ENCODE data around the gene CNTFR.
"Not testable (repeated sequence)": the region's sequence is repeated elsewhere in the genome, so short reads cannot be mapped to it uniquely, and the experiment has no call there.

Gene CNTFR, protein sequence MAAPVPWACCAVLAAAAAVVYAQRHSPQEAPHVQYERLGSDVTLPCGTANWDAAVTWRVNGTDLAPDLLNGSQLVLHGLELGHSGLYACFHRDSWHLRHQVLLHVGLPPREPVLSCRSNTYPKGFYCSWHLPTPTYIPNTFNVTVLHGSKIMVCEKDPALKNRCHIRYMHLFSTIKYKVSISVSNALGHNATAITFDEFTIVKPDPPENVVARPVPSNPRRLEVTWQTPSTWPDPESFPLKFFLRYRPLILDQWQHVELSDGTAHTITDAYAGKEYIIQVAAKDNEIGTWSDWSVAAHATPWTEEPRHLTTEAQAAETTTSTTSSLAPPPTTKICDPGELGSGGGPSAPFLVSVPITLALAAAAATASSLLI

DNA sequence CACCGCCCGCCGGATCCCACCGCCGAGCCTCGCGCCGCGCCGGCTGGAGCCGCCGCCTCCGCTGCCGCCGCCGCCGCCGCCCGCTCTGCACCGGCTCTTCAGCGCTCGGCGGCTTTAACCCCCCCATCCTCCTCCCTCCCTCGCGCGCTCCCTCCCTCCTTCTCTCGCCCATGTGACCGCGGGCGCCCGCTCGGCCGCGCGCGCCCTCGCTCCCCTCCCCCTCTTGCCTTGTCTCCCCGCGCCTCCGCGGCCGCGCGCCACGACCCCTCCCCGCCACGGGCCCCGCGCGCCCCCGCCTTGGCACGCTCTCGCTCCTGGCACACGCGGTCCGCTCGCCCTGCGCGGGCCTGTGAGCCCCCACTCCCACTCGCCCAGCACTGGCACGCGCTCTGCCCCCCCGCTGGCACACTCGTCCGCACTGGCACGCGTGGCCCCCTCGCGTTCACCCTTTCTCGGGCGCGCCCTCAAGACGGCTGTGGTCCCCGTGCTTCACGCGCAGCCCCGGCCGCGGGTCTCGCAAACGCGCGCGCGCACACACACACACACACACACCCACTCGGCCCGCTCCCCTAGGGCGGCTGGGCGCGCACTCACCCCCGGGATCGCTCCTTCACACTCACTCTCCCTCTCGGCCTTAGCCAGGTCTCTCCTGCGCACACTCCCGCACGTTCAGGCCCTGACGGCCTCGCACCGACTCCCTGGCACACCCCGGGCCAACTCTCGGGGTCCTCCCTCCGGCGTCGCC, at the start of gene CNTFR:
Gene CNTFR, minus strand, starts transcription at position 89 of the 745 bp plus-strand sequence. CDS start 20,743 bp downstream, outside the sequence.
- TF ChIP-seq, protein P1, sequence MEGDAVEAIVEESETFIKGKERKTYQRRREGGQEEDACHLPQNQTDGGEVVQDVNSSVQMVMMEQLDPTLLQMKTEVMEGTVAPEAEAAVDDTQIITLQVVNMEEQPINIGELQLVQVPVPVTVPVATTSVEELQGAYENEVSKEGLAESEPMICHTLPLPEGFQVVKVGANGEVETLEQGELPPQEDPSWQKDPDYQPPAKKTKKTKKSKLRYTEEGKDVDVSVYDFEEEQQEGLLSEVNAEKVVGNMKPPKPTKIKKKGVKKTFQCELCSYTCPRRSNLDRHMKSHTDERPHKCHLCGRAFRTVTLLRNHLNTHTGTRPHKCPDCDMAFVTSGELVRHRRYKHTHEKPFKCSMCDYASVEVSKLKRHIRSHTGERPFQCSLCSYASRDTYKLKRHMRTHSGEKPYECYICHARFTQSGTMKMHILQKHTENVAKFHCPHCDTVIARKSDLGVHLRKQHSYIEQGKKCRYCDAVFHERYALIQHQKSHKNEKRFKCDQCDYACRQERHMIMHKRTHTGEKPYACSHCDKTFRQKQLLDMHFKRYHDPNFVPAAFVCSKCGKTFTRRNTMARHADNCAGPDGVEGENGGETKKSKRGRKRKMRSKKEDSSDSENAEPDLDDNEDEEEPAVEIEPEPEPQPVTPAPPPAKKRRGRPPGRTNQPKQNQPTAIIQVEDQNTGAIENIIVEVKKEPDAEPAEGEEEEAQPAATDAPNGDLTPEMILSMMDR (IDR thresholded peaks at IDR 0.05) = no peak

DNA sequence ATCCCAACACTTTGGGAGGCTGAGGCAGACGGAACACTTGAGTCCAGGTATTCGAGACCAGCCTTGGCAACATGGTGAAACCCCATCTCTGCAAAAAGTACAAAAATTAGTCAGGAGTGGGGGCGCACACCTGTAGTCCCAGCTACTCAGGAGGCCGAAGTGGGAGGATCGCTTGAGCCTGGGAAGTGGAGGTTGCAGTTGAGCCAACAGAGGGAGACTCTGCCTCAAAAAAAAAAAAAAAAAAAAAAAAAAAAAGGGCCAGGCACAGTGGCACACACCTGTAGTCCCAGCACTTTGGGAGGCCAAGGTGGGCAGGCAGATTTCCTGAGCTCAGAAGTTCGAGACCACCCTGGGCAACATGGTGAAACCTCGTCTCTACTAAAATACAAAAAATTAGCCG, 49.8 kb upstream of the CNTFR start:
- not testable (repeated sequence) for H3K9me3 Mint-ChIP-seq; H3K36me3 Mint-ChIP-seq (ENCODE audit: low read depth); H3K4me3 Mint-ChIP-seq; H3K27me3 Mint-ChIP-seq (ENCODE audit: low read depth, poor library complexity); H3K27ac Mint-ChIP-seq; DNase-seq
- peaks cover 30% of the 10 kb centered on the region for H3K4me1 Mint-ChIP-seq

More for the DNA sequence above, at the start of gene CNTFR:
- peak within 1 kb of the TSS; percentile 97 for H3K4me3 Mint-ChIP-seq
- no peaks in the 10 kb centered on the region for H3K36me3 Mint-ChIP-seq (ENCODE audit: low read depth)
- peak; percentile 75 for DNase-seq
- peaks cover 52% of the 10 kb centered on the region for H3K27me3 Mint-ChIP-seq (ENCODE audit: low read depth, poor library complexity)
- no peaks in the 10 kb centered on the region for H3K9me3 Mint-ChIP-seq
- H3K4me1 Mint-ChIP-seq = peaks cover 75% of the 10 kb centered on the region
- peak within 1 kb of the TSS; percentile 63 for H3K27ac Mint-ChIP-seq

DNA sequence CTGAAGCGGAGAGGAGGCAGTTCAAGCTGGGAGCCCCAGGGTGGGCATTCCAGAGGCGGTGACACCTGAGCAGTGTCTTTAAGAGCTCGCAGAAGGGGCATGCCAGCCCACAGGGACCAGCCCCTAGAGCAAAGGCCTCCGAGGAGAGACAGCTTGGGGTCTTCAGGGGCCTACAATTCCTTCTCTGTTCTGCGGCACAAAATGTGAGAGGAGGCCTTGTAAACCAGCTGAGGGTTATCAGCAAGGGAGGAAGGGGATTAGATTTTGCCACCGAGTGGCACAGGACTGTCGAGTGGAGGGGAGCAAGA, 48.6 kb upstream of the CNTFR start:
- no peaks in the 10 kb centered on the region for H3K9me3 Mint-ChIP-seq
- H3K36me3 Mint-ChIP-seq (ENCODE audit: low read depth) = peaks cover 4% of the 10 kb centered on the region
- no peak overlapping the region for H3K27ac Mint-ChIP-seq
- DNase-seq = no peak
- TF ChIP-seq, protein P1 (IDR thresholded peaks at IDR 0.05) = no peak
- peak overlapping the region; percentile 87 for H3K4me3 Mint-ChIP-seq
- peaks cover 31% of the 10 kb centered on the region for H3K4me1 Mint-ChIP-seq
- peaks cover 5% of the 10 kb centered on the region for H3K27me3 Mint-ChIP-seq (ENCODE audit: low read depth, poor library complexity)

DNA sequence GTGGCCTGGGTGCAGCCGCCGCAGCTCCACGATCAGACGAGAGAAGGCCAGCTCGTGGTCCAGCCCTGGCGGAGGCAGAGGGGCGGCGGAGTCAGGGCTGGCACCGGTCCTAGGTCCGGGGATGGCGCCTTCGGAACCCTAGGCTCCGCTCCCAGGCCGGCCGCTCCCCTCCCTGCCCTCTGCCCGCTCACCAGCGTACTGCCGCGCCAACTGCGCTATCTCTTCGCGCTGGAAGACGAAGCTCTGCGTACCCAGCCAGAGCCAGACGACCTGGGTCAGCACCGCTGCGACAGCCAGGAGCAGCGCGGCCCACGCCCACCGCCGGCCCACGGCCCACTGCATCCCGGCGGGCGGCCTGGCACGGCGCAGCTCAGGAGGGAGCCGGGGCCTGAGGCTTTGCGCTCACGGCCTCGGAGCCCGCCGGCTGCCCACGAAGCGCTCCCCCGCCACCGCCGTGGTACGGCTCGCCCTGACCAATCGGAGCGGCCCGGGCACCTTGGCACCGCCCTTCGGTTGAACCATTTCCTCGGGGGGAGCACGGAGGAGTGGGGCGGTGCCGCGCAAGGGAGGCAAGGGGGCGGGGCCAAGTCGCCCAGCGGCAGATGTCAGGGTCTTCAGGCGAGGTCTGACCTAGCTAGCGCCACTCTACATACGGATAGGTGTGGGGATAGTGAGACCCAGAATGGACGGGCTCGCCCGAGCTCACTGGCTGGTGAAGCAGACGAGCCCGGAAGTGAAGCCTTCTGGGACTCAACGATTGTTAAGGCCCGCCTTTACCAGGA, 48.0 kb upstream of the CNTFR start, which contains the start of gene SIGMAR1:
Gene SIGMAR1, minus strand, starts transcription at position 432 of the 782 bp plus-strand sequence. Its CDS starts 90 bp downstream, at position 342.
- Mint-ChIP-seq H3K9me3 (no peaks in the 10 kb centered on the region), H3K4me3 (peak within 1 kb of the TSS; percentile 87), H3K4me1 (peaks cover 32% of the 10 kb centered on the region), H3K36me3 (ENCODE audit: low read depth) (peaks cover 4% of the 10 kb centered on the region), H3K27ac (peak within 1 kb of the TSS; percentile 57), H3K27me3 (ENCODE audit: low read depth, poor library complexity) (peaks cover 9% of the 10 kb centered on the region)
- DNase-seq = peak; percentile 97
- TF ChIP-seq, protein P1 (IDR thresholded peaks at IDR 0.05) = no peak

DNA sequence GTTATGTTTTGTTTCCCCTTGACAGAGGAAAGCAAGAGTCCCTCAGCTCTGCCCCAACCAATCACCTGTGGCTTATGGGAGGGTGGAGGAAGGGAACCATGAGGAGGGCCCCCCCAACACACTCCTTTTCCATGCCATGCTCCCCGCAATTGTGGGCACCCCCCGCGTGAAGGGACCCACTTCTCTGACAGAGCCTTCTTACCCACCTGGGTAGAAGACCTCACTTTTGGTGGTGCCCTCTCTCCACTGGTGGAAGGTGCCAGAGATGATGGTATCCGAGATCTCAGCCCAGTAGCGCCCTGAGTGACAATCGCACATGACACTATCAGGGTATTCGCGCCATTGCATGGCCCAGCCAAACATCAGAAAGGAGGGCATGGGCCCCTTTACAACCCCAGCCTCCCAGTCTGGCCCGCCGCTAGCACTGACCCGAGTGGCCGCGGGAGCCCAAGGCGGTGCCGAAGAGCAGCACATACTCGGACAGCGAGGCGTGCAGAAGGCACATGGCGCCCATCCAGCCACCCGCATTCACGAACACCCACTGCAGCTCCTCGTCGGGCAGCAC, 47.3 kb upstream of the CNTFR start:
- TF ChIP-seq, protein P1 (IDR thresholded peaks at IDR 0.05) = no peak
- H3K36me3 Mint-ChIP-seq (ENCODE audit: low read depth) = peaks cover 4% of the 10 kb centered on the region
- peak overlapping the region; percentile 57 for H3K27ac Mint-ChIP-seq
- DNase-seq = no peak
- peak overlapping the region; percentile 87 for H3K4me3 Mint-ChIP-seq
- H3K27me3 Mint-ChIP-seq (ENCODE audit: low read depth, poor library complexity) = peaks cover 10% of the 10 kb centered on the region
- H3K9me3 Mint-ChIP-seq = no peaks in the 10 kb centered on the region
- H3K4me1 Mint-ChIP-seq = peaks cover 32% of the 10 kb centered on the region
